Vagina (tissue), 2 donors: ENCODE data around the gene SPACA7. TPM values are rescaled to one million over a fixed set of nuclear protein-coding genes. Genes with fewer than 3 reads are reported as not detected.

Source experiments
- DNase-seq, 2 donors: peaks; one replicate each; pipeline ENCODE4 v3.0.0-alpha.2; 2017; ENCODE audit errors: extremely low spot score in 2 of 2
- H3K27ac ChIP-seq: fragments of 200-600 bp; sonication (generic); one replicate; pipeline ENCODE4 v1.5.1; 2019
- H3K27me3 ChIP-seq: fragments of 200-600 bp; sonication (generic); one replicate; pipeline ENCODE4 v1.5.1; 2019
- H3K36me3 ChIP-seq, 2 donors: fragments of 200-600 bp; sonication (generic); one replicate each; pipeline ENCODE4 v1.5.1; 2017 to 2019
- H3K4me1 ChIP-seq: fragments of 200-600 bp; sonication (generic); one replicate; pipeline ENCODE4 v1.5.1; 2019
- H3K4me3 ChIP-seq, 2 donors: fragments of 200-600 bp; sonication (generic); 1 replicate in 1 of 2; 2 replicates in 1 of 2; pipeline ENCODE4 v1.5.1; 2016 to 2019
- H3K9me3 ChIP-seq: fragments of 200-600 bp; sonication (generic); one replicate; pipeline ENCODE4 v1.5.1; 2019
- POLR2A ChIP-seq, 2 donors: fragments of 450-650 bp; IDR thresholded peaks; one replicate each; pipeline ENCODE4 v1.6.1; 2017; ENCODE audit warnings: antibody characterized with exemption in 2 of 2, mild to moderate bottlenecking in 2 of 2, moderate library complexity in 2 of 2
- POLR2AphosphoS5 ChIP-seq, 2 donors: sonication (generic); formaldehyde crosslinking; IDR thresholded peaks; one replicate each; pipeline ENCODE4 v1.9.0; 2017; ENCODE audit warnings: antibody characterized with exemption in 2 of 2, mild to moderate bottlenecking in 2 of 2, low read depth in 1 of 2; ENCODE audit not compliant: insufficient read depth in 1 of 2
- intact Hi-C: fragments of 100-400 bp; cut with DNase I; formaldehyde crosslinking; loops from one replicate; pipeline ENCODE4 v1.15.1; 2023
- total RNA-seq: library from RNA; depleted of rRNA; stranded (reverse); fragments of >200 nt; gene quantifications from one replicate; pipeline ENCODE4 v1.2.3, GENCODE V29; 2016
- TF ChIP-seq, protein P1 (sequence below), 3 experiments: fragments of 450-650 bp in 2 of 3; fragments of 200-600 bp in 1 of 3; sonication (generic) in 1 of 3; IDR thresholded peaks; one replicate each; pipeline ENCODE4 v1.5.1; 2017 to 2019; ENCODE audit warnings: antibody characterized with exemption in 3 of 3, mild to moderate bottlenecking in 2 of 3, moderate library complexity in 2 of 3

Gene SPACA7
- total RNA-seq, 1 donor from 2014 or later: not detected

DNA sequence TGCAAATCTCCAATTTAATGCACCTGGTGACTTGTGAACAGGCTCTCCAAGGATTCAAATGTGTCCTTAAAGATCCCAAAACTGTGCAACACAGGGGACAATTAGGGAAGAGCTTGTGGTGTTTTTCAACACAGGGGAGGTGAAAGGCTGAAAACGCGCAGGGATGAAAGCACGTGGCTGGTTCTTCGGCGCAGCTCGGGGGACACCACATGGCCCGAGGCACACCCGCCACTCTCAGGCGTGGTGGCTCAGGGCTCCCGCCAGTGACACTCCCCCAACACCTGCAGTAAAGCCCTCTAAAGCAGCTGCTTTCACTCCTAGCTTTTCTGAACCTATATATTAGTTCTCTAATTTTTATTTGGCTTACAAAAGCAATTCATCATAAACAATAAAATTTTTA is 91.9 kb downstream of the SPACA7 start:
- Histone ChIP-seq H3K9me3 (no peaks in the 10 kb centered on the region), H3K27ac (no peak overlapping the region), H3K4me3 (no peak overlapping the region), H3K36me3 (no peaks in the 10 kb centered on the region), H3K4me1 (no peaks in the 10 kb centered on the region), H3K27me3 (no peaks in the 10 kb centered on the region)
- no peak for TF ChIP-seq POLR2AphosphoS5 (IDR thresholded peaks at IDR 0.05; ENCODE audit: insufficient read depth in 1 of 2, low read depth in 1 of 2)
- TF ChIP-seq, protein P1, sequence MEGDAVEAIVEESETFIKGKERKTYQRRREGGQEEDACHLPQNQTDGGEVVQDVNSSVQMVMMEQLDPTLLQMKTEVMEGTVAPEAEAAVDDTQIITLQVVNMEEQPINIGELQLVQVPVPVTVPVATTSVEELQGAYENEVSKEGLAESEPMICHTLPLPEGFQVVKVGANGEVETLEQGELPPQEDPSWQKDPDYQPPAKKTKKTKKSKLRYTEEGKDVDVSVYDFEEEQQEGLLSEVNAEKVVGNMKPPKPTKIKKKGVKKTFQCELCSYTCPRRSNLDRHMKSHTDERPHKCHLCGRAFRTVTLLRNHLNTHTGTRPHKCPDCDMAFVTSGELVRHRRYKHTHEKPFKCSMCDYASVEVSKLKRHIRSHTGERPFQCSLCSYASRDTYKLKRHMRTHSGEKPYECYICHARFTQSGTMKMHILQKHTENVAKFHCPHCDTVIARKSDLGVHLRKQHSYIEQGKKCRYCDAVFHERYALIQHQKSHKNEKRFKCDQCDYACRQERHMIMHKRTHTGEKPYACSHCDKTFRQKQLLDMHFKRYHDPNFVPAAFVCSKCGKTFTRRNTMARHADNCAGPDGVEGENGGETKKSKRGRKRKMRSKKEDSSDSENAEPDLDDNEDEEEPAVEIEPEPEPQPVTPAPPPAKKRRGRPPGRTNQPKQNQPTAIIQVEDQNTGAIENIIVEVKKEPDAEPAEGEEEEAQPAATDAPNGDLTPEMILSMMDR (IDR thresholded peaks at IDR 0.05): no peak
- intact Hi-C loops: no loop called here
- DNase-seq: no peak

DNA sequence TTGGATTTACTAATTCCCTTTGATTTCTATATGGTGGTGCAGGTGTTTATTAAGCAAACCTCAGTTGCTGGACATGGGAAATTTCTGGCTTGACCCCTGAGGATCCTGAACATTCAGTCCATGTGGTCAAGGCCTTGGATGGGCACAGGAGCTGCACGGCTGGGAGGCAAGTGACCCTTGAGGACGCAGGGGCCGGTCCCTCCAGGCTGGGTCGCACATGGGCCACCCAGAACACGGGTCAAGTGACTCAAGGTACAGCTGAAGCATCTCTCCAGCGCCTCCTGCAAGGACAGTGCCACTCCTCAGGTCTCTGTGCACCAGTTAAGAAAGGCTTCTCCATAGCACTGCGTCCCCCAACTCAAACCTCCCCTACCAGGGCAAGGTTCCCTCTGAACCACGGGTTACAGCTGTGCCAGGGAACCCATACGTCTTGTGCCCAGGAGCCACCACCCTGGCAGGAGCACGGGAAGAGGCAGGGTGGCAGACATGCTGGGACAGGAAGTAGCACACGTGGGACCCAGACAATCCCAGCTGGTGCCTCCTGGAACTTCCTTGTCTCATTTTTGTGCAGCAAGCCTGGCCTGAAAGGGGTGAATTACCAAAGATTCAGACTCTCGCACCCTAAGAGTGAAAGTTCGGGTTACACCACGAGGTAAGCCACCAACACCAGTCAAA is 93.1 kb downstream of the SPACA7 start:
- no peak for DNase-seq
- Histone ChIP-seq H3K4me1 (no peaks in the 10 kb centered on the region), H3K9me3 (no peaks in the 10 kb centered on the region), H3K27ac (no peak overlapping the region), H3K36me3 (no peaks in the 10 kb centered on the region), H3K27me3 (no peaks in the 10 kb centered on the region), H3K4me3 (no peak overlapping the region)
- intact Hi-C loops: no loop called here
- TF ChIP-seq POLR2AphosphoS5 (IDR thresholded peaks at IDR 0.05; ENCODE audit: insufficient read depth in 1 of 2, low read depth in 1 of 2): no peak
- TF ChIP-seq, protein P1 (IDR thresholded peaks at IDR 0.05): no peak
- TF ChIP-seq POLR2A (IDR thresholded peaks at IDR 0.05): no peak

DNA sequence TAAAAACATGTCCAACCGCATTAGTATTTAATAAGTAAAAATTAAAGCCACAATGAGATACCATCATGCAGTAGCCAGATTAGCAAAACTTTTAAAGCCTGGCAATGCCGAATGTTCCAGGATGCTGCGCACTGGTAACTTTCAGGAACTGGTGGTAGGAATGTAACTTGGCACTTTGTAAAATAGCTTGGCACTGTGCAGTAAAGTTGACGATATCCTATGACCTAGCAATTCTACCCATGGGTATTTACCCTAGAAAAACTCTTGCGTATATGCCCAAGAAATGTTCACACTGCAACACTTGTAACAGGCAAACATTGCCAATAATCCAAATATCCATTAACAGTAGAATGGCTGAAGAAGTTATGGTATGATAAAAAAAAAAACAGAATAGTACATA is 97.7 kb downstream of the SPACA7 start:
- intact Hi-C loops: no loop called here
- no peak for DNase-seq
- H3K4me1 ChIP-seq: no peaks in the 10 kb centered on the region
- H3K9me3 ChIP-seq: no peaks in the 10 kb centered on the region
- H3K27me3 ChIP-seq: no peaks in the 10 kb centered on the region
- no peak overlapping the region for H3K27ac ChIP-seq
- TF ChIP-seq POLR2AphosphoS5 (IDR thresholded peaks at IDR 0.05; ENCODE audit: insufficient read depth in 1 of 2, low read depth in 1 of 2) (no peak), POLR2A (IDR thresholded peaks at IDR 0.05) (no peak)
- TF ChIP-seq, protein P1 (IDR thresholded peaks at IDR 0.05): no peak
- no peaks in the 10 kb centered on the region for H3K36me3 ChIP-seq
- no peak overlapping the region for H3K4me3 ChIP-seq

DNA sequence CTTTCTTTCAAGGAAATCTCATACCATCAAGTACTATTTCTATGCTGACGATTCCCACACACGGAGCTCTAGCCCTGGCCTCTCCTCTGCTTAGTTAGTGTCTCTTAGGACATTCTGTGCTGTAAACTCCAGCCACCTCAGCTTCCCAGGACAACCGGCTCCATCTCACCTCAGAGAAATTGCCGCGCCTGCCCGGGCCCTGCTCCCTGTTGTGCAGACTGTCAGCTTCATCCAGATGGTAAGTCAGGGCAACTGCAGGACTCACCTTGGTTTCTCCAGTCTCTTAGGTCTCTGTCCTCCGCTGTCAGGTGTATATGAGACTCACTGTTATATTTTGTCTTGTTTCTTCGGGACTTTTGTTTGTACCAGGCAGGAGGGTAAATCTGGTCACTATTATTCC is 98.7 kb downstream of the SPACA7 start:
- Histone ChIP-seq H3K27ac (no peak overlapping the region), H3K4me3 (no peak overlapping the region), H3K4me1 (no peaks in the 10 kb centered on the region), H3K27me3 (no peaks in the 10 kb centered on the region), H3K9me3 (no peaks in the 10 kb centered on the region), H3K36me3 (no peaks in the 10 kb centered on the region)
- TF ChIP-seq, protein P1 (IDR thresholded peaks at IDR 0.05): no peak
- TF ChIP-seq POLR2AphosphoS5 (IDR thresholded peaks at IDR 0.05; ENCODE audit: insufficient read depth in 1 of 2, low read depth in 1 of 2): no peak
- no peak for TF ChIP-seq POLR2A (IDR thresholded peaks at IDR 0.05)
- no peak for DNase-seq
- intact Hi-C loops: no loop called here

DNA sequence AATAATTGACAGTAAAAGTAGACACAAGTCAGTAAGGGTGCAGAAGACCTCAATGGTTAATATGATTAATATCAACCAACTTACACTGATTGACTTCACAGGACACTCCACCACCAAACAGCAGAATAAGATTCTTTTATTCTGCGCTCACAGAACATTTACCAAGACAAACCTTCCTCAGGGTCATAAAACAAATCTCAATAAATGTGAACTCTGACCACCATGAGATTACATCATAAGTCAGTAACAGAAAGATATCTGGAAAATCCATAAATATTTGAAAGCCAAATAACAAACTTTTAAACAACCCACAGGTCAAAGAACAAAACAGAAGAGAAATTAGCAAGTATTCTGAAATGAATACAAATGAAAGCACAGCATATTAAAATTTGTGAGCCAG is 99.7 kb downstream of the SPACA7 start:
- Histone ChIP-seq H3K36me3 (no peaks in the 10 kb centered on the region), H3K4me3 (no peak overlapping the region), H3K27ac (no peak overlapping the region), H3K27me3 (no peaks in the 10 kb centered on the region), H3K4me1 (no peaks in the 10 kb centered on the region), H3K9me3 (peaks cover under 1% of the 10 kb centered on the region)
- intact Hi-C loops: no loop called here
- no peak for DNase-seq
- TF ChIP-seq POLR2A (IDR thresholded peaks at IDR 0.05) (no peak), POLR2AphosphoS5 (IDR thresholded peaks at IDR 0.05; ENCODE audit: insufficient read depth in 1 of 2, low read depth in 1 of 2) (no peak)
- TF ChIP-seq, protein P1 (IDR thresholded peaks at IDR 0.05): no peak
